HG02610 (cell line): ENCODE results near the gene HS3ST3A1.
"Not testable (repeated sequence)": the region's sequence is repeated elsewhere in the genome, so short reads cannot be mapped to it uniquely, and the experiment has no call there.

Experiments used
- ATAC-seq: cut with Tn5 transposase; IDR thresholded peaks from one replicate; pipeline ENCODE4 v1.9.1; 2021; ENCODE audit warnings: mild to moderate bottlenecking, moderate library complexity; ENCODE audit not compliant: unreplicated experiment

The HS3ST3A1 gene

GRCh38 chr17:13575922-13576419 lies 25.8 kb downstream of the HS3ST3A1 start:
- ATAC-seq: no peak

- ATAC-seq: no peak
Observed at GRCh38 chr17:13575466-13575865, 26.3 kb downstream of the HS3ST3A1 start.

- ATAC-seq: no peak
Observed at GRCh38 chr17:13572581-13572980, 29.1 kb downstream of the HS3ST3A1 start.

GRCh38 chr17:13569398-13570123 lies 32.2 kb downstream of the HS3ST3A1 start:
- ATAC-seq: no peak

GRCh38 chr17:13568582-13569397 lies 32.9 kb downstream of the HS3ST3A1 start:
- ATAC-seq: no peak

GRCh38 chr17:13563866-13564265 lies 37.9 kb downstream of the HS3ST3A1 start:
- ATAC-seq: no peak

GRCh38 chr17:13562271-13562800 lies 39.4 kb downstream of the HS3ST3A1 start:
- ATAC-seq: no peak

- no peak for ATAC-seq
Observed at GRCh38 chr17:13561606-13562270, 40.0 kb downstream of the HS3ST3A1 start.

GRCh38 chr17:13560935-13561334 lies 40.8 kb downstream of the HS3ST3A1 start:
- no peak for ATAC-seq

- no peak for ATAC-seq
Observed at GRCh38 chr17:13558588-13558987, 43.1 kb downstream of the HS3ST3A1 start.

GRCh38 chr17:13557077-13557476 lies 44.7 kb downstream of the HS3ST3A1 start:
- ATAC-seq: no peak

GRCh38 chr17:13554231-13554630 lies 47.5 kb downstream of the HS3ST3A1 start:
- ATAC-seq: no peak

GRCh38 chr17:13550291-13550690 lies 51.4 kb downstream of the HS3ST3A1 start:
- no peak for ATAC-seq

GRCh38 chr17:13548576-13548975 lies 53.2 kb downstream of the HS3ST3A1 start:
- ATAC-seq: not testable (repeated sequence)

GRCh38 chr17:13546851-13547250 lies 54.9 kb downstream of the HS3ST3A1 start:
- no peak for ATAC-seq

- ATAC-seq: no peak
Observed at GRCh38 chr17:13545941-13546340, 55.8 kb downstream of the HS3ST3A1 start.

GRCh38 chr17:13544765-13545164 lies 57.0 kb downstream of the HS3ST3A1 start:
- ATAC-seq: no peak

- ATAC-seq: no peak
Observed at GRCh38 chr17:13544292-13544691, 57.4 kb downstream of the HS3ST3A1 start.

- no peak for ATAC-seq
Observed at GRCh38 chr17:13542636-13543035, 59.1 kb downstream of the HS3ST3A1 start.

- no peak for ATAC-seq
Observed at GRCh38 chr17:13541032-13541480, 60.7 kb downstream of the HS3ST3A1 start.

- no peak for ATAC-seq
Observed at GRCh38 chr17:13540546-13540945, 61.2 kb downstream of the HS3ST3A1 start.
